Inferior parietal cortex (tissue), 1 donor: Measurements from ENCODE around the gene TMUB1.
"Not testable (repeated sequence)": the region's sequence is repeated elsewhere in the genome, so short reads cannot be mapped to it uniquely, and the experiment has no call there.

Source experiments
- DNase-seq: peaks from one replicate; pipeline ENCODE4 v3.0.0-alpha.2; 2016; ENCODE audit errors: extremely low spot score

Gene TMUB1

GRCh38 chr7:151053096-151053495, 30.2 kb downstream of the TMUB1 start:
- no peak for DNase-seq

- no peak for DNase-seq
Measured at GRCh38 chr7:151051108-151051507, 32.2 kb downstream of the TMUB1 start.

- no peak for DNase-seq
Measured at GRCh38 chr7:151048911-151049463, 34.3 kb downstream of the TMUB1 start.

GRCh38 chr7:151047976-151048815, 35.1 kb downstream of the TMUB1 start, which contains the start of gene ASIC3:
Gene ASIC3 (plus strand): TSS chr7:151048531. CDS start chr7:151048886, 355 bp downstream.
- DNase-seq: no peak

GRCh38 chr7:151046603-151047573, 36.4 kb downstream of the TMUB1 start:
- DNase-seq: no peak

GRCh38 chr7:151045967-151046366, 37.3 kb downstream of the TMUB1 start:
- no peak for DNase-seq

GRCh38 chr7:151045262-151045661, 38.0 kb downstream of the TMUB1 start:
- DNase-seq: no peak

- DNase-seq: no peak
Measured at GRCh38 chr7:151043959-151044358, 39.3 kb downstream of the TMUB1 start.

- DNase-seq: not testable (repeated sequence)
Measured at GRCh38 chr7:151043449-151043848, 39.8 kb downstream of the TMUB1 start.

GRCh38 chr7:151040616-151041375, 42.5 kb downstream of the TMUB1 start:
- DNase-seq: no peak

- no peak for DNase-seq
Measured at GRCh38 chr7:151039850-151040548, 43.3 kb downstream of the TMUB1 start.

- DNase-seq: peak; percentile 65
Measured at GRCh38 chr7:151038951-151039849, 44.1 kb downstream of the TMUB1 start.

GRCh38 chr7:151035902-151036301, 47.4 kb downstream of the TMUB1 start:
- DNase-seq: no peak

- no peak for DNase-seq
Measured at GRCh38 chr7:151035026-151035717, 48.1 kb downstream of the TMUB1 start.

- no peak for DNase-seq
Measured at GRCh38 chr7:151034312-151035025, 48.8 kb downstream of the TMUB1 start.

- DNase-seq: no peak
Measured at GRCh38 chr7:151033864-151034249, 49.4 kb downstream of the TMUB1 start.

GRCh38 chr7:151032936-151033863, 50.1 kb downstream of the TMUB1 start:
- DNase-seq: no peak
